Activated effector memory CD4-positive, alpha-beta T cell treated with Interleukin-2 at 50 U/mL for 16 hours (primary cell): Measurements from ENCODE around the gene DNASE1L2.

Experiments used
- DNase-seq: peaks from one replicate; pipeline ENCODE4 v3.0.0-alpha.2; 2020

The DNASE1L2 gene

DNA sequence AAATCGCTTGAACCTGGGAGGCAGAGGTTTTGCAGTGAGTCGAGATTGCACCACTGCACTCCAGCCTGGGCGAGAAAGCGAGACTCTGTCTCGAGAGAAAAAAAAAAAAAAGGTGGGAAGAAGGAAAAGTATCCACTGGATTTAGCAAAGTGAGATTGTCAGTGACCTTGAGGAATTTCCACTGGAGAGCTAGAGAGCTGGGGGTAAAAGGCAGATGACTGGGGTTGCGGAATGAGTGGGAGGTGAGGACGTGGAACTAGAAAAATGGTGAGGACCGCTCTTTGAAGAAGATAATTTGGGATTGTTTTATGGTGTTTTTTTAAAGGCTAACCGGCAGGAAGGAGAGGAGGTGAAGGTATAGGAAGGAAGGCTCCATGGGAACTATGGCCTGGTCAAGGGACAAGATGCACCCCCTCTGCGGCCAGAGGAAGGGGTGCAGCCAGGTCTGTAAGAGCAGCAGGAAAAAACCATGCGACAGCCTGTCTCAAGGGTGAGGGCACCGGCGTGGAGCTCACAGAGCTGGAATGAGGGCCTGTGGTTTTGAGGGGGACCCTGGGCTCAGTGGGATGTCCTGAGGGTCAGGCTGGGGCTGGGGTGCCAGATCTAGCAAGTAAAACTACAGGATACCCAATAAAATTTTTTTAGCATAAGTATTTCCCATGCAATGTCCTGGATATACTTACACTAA, 31.7 kb upstream of the DNASE1L2 start:
- DNase-seq: no peak

DNA sequence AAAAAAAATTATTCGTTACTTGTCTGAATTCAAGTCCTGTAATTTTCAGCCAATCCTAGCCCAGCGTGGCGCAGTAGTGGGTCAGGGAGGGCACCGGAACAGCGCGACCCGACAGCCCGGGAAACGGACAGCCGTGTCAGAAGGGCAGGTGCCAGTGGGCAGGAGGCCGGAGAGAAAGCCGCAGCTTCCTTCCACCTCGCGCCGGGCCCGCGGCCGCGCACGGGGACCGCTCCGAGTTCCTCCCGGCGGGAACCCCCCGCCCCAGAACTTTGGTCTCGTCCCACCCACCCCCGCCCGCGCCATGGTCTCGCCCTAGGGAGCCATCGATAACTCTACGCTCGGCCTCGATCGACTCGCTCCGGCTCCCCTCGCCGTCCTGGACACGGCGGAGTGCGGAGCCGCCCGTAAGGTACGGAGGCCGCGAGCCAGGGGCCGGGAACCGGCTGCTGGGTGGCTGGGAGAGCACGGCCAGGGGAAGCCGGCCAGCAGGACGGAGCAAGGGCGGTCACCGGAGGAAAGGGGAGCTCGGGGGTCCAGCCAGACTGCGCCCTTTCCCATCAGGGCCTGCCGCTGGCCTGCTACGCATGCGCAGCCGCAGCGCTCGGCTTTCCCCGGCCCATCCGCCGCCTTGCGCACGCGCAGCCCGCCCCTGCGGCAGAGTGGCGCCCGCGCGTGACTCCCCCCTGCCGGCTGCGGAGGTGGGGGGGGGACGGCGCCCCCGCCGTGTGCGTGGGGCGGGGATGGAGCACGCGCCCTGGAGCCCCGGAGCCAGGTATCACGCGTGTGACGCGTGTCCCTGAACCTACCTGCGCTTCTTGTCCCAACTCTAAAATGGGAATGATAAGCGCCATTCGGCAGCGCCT, 30.9 kb upstream of the DNASE1L2 start, which contains the start of gene MLST8:
TSS of gene MLST8 (plus strand) at position 351 of the 863 bp plus-strand sequence. CDS start 632 bp downstream, outside the sequence.
- peak; percentile 90 for DNase-seq

- DNase-seq: no peak
These were observed 30.3 kb upstream of the DNASE1L2 start for GRCh38 chr16:2205967-2206313.

GRCh38 chr16:2206420-2206779, 29.8 kb upstream of the DNASE1L2 start:
- no peak for DNase-seq

DNA sequence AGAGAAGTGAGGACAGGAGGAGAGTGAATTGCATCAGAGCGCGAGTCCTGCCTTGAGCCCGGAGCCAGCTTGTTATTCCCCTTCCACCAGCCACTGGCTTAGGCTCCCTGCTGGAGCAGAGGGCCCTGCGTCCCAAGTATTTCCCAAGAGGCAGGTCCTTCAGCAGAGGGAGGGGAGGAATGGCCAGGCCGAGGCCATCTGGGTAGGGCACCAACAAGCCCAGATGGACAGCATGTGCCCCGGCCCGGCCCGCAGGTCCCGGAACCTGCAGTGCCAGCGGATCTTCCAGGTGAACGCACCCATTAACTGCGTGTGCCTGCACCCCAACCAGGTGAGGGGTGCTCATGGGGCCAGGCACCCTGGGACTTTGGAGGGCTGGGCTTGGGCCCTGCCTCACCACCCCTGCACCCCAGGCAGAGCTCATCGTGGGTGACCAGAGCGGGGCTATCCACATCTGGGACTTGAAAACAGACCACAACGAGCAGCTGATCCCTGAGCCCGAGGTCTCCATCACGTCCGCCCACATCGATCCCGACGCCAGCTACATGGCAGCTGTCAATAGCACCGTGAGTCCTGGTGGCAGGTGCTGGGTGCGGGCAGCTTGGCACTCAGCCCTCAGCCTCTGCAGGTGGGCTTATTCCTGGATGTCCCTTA, 29.3 kb upstream of the DNASE1L2 start:
- DNase-seq: no peak

DNA sequence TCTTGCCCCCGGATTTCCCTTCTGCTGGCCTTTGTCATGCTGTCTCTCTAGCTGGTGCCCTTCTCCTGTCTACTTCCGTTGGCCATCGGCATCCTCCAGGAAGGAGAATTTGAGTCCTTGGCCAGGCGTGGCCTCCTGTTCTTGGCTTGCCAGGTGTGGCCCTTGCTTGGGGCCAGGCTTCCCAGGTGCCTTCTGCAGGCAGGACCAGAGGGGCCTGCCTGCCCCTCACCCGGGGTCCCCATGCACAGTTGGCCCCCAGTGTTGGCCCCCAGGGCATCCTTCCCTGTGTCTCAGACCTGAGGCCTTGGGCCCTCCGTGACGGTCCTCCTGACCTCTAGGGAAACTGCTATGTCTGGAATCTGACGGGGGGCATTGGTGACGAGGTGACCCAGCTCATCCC, 28.4 kb upstream of the DNASE1L2 start:
- DNase-seq: no peak

DNA sequence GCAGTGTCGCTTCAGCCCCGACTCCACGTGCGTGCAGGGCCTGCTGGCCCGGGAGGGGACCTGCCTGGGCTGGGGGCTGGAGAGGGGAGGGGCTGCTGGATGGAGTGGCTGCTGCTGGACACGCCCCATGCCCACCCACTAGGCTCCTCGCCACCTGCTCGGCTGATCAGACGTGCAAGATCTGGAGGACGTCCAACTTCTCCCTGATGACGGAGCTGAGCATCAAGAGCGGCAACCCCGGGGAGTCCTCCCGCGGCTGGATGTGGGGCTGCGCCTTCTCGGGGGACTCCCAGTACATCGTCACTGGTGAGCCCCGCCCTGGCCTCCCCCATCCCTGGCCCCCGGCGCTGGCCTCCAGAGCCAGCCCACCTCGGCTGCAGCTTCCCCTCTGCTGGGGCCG, 27.9 kb upstream of the DNASE1L2 start:
- no peak for DNase-seq

GRCh38 chr16:2208772-2209171, 27.5 kb upstream of the DNASE1L2 start:
- no peak for DNase-seq

GRCh38 chr16:2209258-2210008, 26.8 kb upstream of the DNASE1L2 start:
- DNase-seq: no peak

DNA sequence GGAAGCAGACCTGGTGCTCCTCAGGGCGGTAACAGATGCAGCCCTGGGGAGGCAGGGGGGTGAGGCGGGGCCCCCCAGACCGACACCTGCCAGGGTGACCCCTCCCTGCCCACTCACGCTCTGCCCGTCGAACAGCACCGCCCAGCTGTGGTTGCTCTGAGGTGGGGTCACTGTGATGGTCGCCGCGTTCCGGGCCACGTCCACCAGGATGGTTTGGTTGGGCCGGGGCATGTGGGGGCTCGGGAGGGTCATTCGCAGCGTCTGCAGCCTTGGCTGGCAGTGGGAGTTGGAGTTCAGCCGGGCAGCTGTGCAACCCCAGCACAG, 26.3 kb upstream of the DNASE1L2 start:
- DNase-seq: no peak

DNA sequence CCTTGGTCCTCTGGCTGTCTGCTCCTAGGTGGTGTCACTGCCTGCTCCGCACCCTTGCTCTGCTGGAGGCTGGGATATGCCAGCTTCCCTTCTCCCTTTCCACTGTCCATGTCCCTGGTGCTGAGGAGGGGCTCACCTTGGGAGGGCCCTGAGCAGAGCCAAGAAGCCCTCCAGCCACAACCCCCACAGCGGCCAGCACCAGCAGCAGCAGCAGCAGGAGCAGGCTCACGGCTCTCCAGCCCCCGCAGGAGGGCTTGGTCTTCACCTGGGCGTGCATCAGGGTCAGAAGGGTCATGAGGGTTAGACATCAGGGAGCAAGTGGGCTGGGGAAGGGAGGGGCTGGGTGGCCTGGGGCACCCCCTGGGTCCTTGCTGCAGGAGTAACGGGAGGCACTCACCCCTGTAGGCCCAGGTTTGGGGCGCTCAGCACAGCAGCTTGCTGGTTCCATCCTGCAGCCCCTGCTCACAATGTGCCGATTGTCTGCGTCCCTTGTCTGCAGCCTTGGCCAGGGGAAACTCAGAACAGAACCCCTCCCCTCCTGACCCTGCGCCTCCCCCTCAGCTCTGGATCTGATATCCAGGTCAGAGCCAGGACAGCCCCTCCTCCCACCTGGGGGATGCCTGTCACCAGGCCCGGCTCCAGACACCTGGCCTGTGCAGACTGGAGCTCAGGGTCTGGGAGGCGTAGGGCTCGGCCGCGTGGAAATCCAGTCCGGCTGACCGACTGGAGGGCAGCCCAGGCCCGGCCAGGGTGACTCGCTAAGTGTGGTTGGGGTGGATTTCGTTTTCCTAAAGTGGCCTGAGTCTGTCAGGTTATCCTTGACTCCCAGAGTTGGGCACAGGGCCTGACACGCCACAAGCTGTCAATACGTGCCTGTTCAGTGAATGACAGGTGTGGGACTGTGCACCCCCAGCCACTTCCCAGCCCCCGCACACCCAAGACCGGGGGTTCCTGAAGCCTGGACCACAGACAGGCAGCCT, 25.6 kb upstream of the DNASE1L2 start, which contains the start of gene BRICD5:
TSS of gene BRICD5 (minus strand) at position 478 of the 980 bp plus-strand sequence. CDS start at position 448, 30 bp downstream.
- no peak for DNase-seq

- no peak for DNase-seq
These were observed 24.3 kb upstream of the DNASE1L2 start for GRCh38 chr16:2211923-2212347.

GRCh38 chr16:2212362-2213324, 23.6 kb upstream of the DNASE1L2 start:
- DNase-seq: no peak

- no peak for DNase-seq
These were observed 22.2 kb upstream of the DNASE1L2 start for GRCh38 chr16:2213817-2214718.

DNA sequence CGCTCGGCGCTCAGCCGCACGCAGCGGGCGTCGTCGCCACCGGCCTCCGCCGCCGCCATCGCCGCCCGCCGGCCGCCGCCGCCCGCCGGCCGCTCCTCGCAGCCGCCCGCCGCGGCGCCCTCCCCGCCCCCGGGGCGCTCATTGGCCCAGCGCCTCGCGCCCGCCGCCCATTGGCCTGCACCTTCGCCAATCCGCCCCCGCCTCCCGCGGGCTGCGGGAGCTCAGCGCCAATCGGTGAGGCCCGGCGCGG, 21.6 kb upstream of the DNASE1L2 start, which contains the start of gene PGP:
TSS of gene PGP (minus strand) at position 122 of the 250 bp plus-strand sequence. CDS start at position 59, 63 bp downstream.
- DNase-seq: no peak

DNA sequence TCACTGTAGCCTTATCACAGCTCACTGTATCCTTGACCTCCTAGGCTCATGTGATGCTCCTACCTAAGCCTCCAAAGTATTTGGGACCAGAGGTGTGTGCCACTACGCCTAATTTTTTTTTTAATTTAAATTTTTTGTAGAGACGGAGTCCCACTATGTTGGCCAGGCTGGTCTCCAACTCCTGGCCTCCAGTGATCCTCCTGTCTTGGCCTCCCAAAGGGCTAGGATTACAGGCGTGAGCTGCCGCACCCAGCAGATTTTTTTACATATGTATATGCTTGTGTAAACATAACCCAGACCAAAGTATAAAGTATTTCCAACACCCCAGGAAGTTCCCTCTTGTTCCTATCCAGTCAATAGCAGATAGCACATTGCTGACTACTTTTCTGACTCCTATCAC, 19.9 kb upstream of the DNASE1L2 start:
- no peak for DNase-seq

- DNase-seq: peak; percentile 99
These were observed 12.9 kb upstream of the DNASE1L2 start, which contains the start of gene E4F1 for GRCh38 chr16:2223221-2223941. Gene E4F1, plus strand, starts transcription at chr16:2223591. Its CDS starts 23 bp downstream, at chr16:2223614.

- DNase-seq: peak; percentile 18
These were observed 12.2 kb upstream of the DNASE1L2 start for GRCh38 chr16:2223942-2224486.
